Neural progenitor cell (in vitro differentiated cells): ENCODE results near the gene MED26.

ENCODE experiments used
- CTCF ChIP-seq: fragments of 200-600 bp; sonication (generic); IDR thresholded peaks from 2 replicates; pipeline ENCODE4 v1.5.1; 2017; ENCODE audit warnings: antibody characterized with exemption, mild to moderate bottlenecking
- EZH2 ChIP-seq: fragments of 200-600 bp; sonication (generic); IDR thresholded peaks from 2 replicates; pipeline ENCODE4 v1.6.1; 2017; ENCODE audit warnings: antibody characterized with exemption, mild to moderate bottlenecking, moderate library complexity

GRCh38 chr19:16660763-16661479 is 32.9 kb upstream of the MED26 start, which contains the start of gene TMEM38A:
- TF ChIP-seq EZH2 = peak; percentile 56
- no peak for TF ChIP-seq CTCF
